GM12891 (cell line): ENCODE results near the gene ELMO1.

Experiments
- POLR2A ChIP-seq: IDR thresholded peaks from 2 replicates; pipeline ENCODE4 v1.6.1; 2011; ENCODE audit warnings: low read depth, low read length, control low read depth
- POLR2AphosphoS5 ChIP-seq: IDR thresholded peaks from 2 replicates; pipeline ENCODE4 v1.6.1; 2011; ENCODE audit warnings: low read depth, low read length, control low read depth

DNA sequence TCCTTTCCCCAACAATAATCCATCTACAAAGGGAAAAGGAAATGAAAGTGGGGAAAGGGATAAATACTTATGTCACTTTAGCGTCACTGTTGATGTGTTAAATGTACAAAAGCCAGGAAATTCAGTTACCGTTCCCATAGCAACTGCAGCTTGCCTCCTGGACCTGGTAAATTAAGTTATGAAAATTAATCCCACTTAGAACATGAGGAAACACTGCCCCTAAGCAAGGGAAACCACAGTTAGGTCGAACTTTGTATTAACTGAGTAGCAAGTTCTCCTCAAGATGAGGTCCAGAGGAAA lies 386.2 kb downstream of the ELMO1 start:
- TF ChIP-seq POLR2A (no peak), POLR2AphosphoS5 (no peak)
